Breast epithelium (tissue), 3 donors: ENCODE measurements around the gene REM2.

Experiments
- POLR2A ChIP-seq: fragments of 450-650 bp; IDR thresholded peaks from one replicate; pipeline ENCODE4 v1.6.1; 2016; ENCODE audit warnings: antibody characterized with exemption, mild to moderate bottlenecking, moderate library complexity
- POLR2AphosphoS5 ChIP-seq, 3 donors: sonication (generic); formaldehyde crosslinking; IDR thresholded peaks; one replicate each; pipeline ENCODE4 v1.6.1; 2017; ENCODE audit warnings: antibody characterized with exemption in 3 of 3
- TF ChIP-seq, protein P1 (sequence below), 3 donors: fragments of 450-650 bp; IDR thresholded peaks; one replicate each; pipeline ENCODE4 v1.5.1; 2016 to 2017; ENCODE audit warnings: antibody characterized with exemption in 3 of 3, mild to moderate bottlenecking in 3 of 3, moderate library complexity in 3 of 3

DNA sequence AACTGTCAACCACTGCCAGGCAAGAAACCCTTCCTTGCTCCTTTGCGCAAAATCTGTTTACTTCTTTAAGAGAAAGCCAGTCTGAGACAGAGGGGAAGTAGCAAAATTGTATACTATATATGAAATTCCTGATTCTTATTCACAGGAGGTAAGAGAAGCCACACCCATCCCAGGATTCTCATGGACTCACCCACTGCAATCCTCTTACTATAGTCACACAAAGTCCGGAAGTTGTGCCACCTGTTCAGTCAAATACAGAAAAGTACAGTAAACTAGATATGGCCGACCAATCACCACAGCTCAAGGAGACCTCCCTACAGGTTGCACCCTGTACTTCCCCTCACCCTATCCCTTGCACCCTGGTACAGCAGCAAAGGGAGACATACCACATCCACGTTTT, 43.3 kb downstream of the REM2 start:
- TF ChIP-seq, protein P1, sequence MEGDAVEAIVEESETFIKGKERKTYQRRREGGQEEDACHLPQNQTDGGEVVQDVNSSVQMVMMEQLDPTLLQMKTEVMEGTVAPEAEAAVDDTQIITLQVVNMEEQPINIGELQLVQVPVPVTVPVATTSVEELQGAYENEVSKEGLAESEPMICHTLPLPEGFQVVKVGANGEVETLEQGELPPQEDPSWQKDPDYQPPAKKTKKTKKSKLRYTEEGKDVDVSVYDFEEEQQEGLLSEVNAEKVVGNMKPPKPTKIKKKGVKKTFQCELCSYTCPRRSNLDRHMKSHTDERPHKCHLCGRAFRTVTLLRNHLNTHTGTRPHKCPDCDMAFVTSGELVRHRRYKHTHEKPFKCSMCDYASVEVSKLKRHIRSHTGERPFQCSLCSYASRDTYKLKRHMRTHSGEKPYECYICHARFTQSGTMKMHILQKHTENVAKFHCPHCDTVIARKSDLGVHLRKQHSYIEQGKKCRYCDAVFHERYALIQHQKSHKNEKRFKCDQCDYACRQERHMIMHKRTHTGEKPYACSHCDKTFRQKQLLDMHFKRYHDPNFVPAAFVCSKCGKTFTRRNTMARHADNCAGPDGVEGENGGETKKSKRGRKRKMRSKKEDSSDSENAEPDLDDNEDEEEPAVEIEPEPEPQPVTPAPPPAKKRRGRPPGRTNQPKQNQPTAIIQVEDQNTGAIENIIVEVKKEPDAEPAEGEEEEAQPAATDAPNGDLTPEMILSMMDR (IDR thresholded peaks at IDR 0.05) = no peak
- no peak for TF ChIP-seq POLR2A
- TF ChIP-seq POLR2AphosphoS5 (IDR thresholded peaks at IDR 0.05) = no peak
